NCI-H1092 treated with DMSO at 0.1 percent for 48 hours (cell line): ENCODE data around the gene LTO1.

Experiments
- DNase-seq: peaks from one replicate; lab custom pipeline; 2025; lab: John Stamatoyannopoulos, UW

The LTO1 gene

GRCh38 chr11:69674886-69675714, at the start of gene LTO1:
Gene LTO1, minus strand, starts transcription at chr11:69675353. Its CDS starts 114 bp downstream, at chr11:69675239.
- DNase-seq: peak; percentile 96

- peak; percentile 24 for DNase-seq
Measured at GRCh38 chr11:69721745-69722144, 46.6 kb upstream of the LTO1 start.

DNA sequence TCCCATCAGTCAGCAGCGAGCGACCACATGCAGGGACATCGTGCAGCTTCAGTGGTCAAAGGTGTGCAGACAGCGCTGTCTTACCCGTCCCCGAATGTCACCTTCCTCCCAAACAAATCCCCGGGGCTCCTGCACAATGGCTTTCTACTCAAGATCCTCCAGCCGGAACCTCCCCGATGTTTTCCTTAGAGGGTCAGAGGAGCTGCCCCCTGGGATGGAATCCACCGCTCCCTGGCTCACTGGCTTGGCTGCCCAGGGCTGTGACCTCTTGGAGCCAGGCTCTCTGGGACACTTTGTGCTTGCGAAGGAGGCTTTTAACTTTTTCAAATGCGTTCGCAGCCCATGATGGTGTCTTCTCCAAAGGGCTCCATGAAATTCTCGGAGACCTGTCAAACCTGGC, 46.0 kb upstream of the LTO1 start:
- DNase-seq: no peak

- no peak for DNase-seq
Measured at GRCh38 chr11:69718912-69719311, 43.8 kb upstream of the LTO1 start.

DNA sequence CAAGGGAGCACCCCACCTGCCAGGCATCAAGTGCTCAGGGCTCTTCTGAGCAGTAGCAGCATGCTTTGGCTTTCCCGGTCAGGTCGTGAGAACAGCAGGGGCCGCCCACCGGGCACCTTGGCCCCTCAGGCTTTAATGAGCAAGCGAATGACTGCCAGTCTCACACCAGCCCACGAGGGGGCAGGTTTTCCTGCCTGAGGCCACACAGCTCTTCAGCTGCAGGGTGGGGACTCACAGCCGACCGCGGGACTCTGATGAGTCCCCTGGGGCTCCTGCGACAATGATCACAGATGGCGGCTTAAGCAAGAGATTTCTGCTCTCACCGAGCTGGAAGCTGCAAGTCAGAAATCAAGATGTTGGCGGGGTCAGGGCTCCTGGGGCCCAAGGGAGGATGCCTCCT, 43.0 kb upstream of the LTO1 start:
- DNase-seq: peak; percentile 51

GRCh38 chr11:69716891-69717747, 42.0 kb upstream of the LTO1 start:
- no peak for DNase-seq

- DNase-seq: no peak
Measured at GRCh38 chr11:69716099-69716498, 40.9 kb upstream of the LTO1 start.

DNA sequence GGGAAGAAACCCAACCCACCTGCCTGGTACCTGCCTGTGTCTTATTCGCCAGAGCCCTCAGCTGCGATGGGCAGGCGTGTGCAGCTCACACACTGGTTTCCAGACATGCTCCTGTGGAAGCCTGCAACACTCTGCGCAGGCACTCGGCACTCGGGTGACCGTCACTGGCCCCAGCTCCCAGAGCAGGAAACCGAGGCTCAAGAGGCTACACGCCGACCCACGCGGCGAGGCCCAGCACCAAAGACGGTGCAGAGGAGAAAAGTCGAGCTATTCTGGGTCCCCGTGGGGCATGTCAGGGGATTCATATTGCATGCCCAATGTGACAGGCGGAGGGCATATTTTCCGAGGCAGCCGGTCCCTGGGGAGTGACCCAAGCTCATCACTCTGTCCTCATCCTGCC, 40.3 kb upstream of the LTO1 start:
- no peak for DNase-seq

DNA sequence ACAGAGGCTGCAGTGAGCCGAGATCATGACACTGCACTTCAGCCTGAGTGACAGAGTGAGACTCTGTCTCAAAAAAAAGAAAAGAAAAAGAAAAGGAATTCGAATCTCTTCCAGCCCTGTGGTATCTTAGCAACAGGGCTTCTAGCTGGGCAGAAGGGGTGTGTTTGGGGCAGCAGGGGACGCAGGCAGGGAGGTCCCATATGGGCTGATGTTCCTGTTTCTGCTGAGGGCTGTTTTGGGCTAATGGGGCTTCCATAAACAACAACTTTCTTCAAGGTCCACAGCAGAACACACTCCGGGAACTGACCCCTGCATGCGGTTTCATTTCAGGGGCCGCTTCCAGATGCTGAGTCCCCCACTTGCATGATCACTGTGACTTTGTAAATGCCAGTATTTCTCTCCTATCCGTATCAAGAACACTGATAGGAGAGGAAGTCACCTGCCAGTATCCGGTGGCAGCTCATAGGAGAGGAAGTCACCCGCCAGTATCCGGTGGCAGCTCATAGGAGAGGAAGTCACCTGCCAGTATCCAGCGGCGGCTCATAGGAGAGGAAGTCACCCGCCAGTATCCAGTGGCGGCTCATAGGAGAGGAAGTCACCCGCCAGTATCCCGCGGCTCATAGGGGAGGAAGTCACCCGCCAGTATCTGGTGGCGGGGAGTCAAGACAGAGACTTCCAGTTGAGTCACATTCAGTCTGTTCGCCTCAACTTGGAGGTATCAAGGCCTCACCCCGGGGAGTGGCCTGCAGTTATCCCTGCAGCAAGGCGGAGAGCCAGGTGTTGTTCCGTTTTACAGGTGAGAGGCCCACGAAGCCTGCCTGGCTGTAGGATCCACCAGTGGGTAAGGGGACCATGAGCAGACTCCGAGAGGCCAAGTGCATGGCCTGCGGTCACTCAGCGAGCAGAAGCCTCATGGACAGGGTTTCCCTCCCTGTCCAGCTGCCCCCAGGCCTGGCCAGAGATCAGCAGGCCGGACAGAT, 37.0 kb upstream of the LTO1 start:
- DNase-seq: no peak

- no peak for DNase-seq
Measured at GRCh38 chr11:69708736-69709401, 33.7 kb upstream of the LTO1 start.

- no peak for DNase-seq
Measured at GRCh38 chr11:69707176-69707575, 32.0 kb upstream of the LTO1 start.

DNA sequence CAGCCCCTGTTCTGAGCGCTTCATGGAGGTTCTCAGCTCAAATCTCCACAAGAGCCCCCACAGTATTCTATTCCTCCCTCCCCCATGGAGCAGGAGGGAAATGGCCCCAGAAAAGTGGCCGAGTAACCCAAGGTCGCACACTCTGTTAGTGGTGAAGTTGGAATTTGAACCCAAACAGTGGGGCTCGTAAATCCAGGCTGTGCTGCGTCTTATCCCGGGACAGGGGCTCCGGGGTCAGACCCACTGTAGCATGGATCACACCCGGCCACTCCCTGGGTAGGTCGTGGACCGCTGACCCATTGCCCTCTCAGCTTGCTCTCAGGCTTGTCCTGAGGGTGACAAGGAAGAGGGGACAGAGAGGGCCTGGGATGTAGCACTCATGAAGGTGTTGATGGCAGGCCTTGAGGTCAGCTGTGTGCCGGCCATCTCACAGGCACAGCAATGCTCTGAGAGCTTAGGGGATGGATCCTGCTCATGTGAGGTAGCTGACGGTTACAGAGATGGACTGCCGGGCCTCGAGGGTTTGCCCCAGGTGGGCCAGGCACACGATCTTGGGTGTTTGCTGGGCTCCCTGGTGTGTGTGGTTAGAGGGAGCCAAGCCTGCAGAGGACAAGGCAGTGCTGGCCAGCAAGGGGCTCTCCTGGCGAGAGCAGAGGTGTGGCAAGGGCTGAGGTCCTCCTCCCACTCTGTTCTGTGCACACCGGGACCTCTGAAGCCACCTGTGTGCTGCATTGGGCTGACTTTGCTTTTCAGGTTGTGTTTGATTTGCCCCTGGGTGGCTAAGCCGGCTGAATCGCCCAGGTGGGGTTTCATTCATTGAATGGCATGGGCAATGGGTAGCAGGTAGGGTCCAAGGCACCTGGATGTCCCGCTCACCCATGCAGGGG, 31.0 kb upstream of the LTO1 start:
- no peak for DNase-seq

DNA sequence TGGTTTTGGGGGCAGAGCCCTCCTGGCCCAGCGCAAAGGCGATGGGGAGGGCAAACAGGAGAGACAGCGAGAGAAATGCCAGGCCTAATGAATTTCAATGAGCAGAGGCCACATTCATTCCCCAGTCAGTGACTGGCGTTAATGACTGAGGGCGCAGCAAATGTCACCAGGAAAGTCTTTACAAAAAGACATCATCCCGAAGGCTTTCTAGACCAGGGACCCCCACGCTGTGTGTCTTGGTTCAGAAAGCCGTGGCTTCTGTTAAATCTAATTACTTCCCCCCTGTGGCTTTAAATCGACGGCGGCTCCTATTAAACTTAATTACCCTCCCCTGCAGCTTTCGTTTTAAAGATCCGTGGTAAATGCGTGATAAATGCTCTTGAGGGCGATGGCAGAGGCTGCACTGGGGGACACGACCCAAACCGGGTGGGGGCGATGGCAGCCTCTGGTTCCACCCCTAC, 30.2 kb upstream of the LTO1 start:
- peak; percentile 9 for DNase-seq

GRCh38 chr11:69704508-69705253, 29.5 kb upstream of the LTO1 start:
- DNase-seq: peak; percentile 13

DNA sequence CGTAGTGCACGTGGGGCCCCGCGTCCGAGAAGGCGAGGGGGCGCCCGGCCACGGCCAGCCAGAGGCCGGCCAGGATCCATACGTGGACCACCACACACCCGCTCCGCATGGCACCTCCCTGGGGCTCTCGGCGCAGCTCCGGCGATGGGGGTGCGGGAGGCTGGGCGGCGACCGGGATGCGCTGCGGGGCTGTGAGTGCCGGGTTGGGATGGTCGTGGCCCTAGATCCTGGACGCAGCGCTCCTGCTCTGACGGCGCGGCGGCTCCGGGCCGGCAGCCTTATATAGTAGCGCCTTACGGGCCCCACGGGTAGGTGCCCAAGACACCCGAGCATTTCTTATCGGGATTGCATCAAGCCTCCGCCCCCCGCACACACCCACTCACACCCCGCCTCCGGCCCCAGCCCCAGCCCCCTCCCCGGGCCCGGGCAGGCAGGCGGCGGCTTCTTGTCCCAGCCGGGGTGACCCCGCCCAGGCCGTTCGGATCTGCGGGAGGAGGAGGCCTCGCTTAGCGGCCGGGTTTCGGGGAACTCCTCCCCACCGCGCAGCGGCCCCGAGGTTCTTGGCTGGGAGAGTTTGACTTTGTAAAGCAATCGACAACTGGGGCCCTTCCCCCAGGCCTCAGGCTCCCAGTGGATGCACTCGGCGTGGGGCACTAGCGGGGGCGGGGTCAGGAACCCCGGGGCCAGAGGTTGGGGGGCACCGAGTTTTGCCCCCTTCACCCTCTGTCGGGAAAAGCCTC, 28.8 kb upstream of the LTO1 start, which contains the start of gene FGF19:
TSS of gene FGF19 (minus strand) at position 255 of the 740 bp plus-strand sequence. CDS start at position 109, 146 bp downstream.
- DNase-seq: no peak

GRCh38 chr11:69703453-69703767, 28.3 kb upstream of the LTO1 start:
- DNase-seq: no peak

GRCh38 chr11:69702769-69703452, 27.8 kb upstream of the LTO1 start:
- DNase-seq: no peak

DNA sequence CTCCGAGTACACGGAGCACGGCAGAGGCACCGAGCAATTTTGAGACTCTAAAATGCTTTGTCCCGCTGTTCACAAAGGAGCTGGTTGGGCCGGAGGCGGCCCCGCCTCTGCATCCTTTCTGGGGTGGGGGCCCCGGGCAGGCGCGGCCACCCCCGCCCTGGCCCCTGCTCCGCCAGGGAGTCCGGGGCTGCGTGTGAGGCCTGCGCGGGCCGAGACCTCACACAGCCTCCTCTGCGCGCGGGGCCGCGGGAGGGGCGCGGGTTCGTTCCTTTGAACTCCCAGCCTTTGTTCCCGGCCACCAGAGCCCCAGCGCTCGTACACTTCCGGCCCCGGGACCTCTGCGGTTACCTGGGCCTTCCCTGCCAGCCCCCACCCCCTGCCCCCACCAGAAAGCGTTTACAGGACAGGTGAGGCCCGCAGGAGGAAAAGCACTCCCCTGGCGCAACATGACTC, 27.1 kb upstream of the LTO1 start:
- DNase-seq: no peak
